Measurements from ENCODE around the gene KRT74. TPM values are rescaled to one million over a fixed set of nuclear protein-coding genes. Genes with fewer than 3 reads are reported as not detected.

KRT74 gene
- total and polyA plus RNA-seq, 2 of the 8 experiments (the other 6 are each of a cell fraction or from before 2014, with no cell fraction given): not detected

DNA sequence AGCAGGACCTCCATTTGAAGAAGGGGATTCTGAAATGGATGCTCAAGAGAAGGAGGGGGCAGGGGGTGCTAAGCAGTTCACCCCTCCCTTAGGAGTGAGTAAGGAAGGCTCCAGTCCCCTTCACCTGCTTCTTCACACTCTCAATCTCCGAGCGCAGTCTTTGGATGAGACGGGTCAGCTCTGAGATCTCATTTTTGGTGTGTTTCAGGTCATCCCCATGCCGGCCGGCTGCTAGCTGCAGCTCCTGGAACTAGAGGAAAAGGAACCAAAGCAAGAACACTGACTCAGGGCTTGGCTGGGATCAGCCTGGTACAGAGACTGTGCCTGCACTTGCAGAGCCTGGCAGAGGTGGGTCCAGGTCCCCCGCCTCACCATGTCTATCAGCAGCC is 37.4 kb upstream of the KRT74 start:
- Histone ChIP-seq H3K23me2 (ENCODE audit: low read depth, low read length) (no peaks in the 10 kb centered on the region), H3K23ac (ENCODE audit: insufficient read length) (no peak overlapping the region), H3K4me2 (ENCODE audit: insufficient read depth in 1 of 2, low read depth in 2 of 2, low read length in 2 of 2) (no peak overlapping the region), H2BK5ac (ENCODE audit: low read depth, low read length) (no peak overlapping the region), H4K91ac (replicated peaks; ENCODE audit: insufficient read length, low read length) (no peak overlapping the region), H3K56ac (replicated peaks; ENCODE audit: insufficient read length, low read depth, low read length) (no peak overlapping the region), H3K4me3 (ENCODE audit: extremely low read depth in 1 of 4, insufficient read depth in 2 of 4, low read depth in 3 of 4, low read length in 4 of 4) (no peak overlapping the region), H2BK15ac (ENCODE audit: low read length) (no peak overlapping the region), H2AK5ac (ENCODE audit: low read depth, low read length) (no peak overlapping the region), H4K20me1 (replicated peaks in 1 of 2; ENCODE audit: control insufficient read depth in 1 of 2, insufficient read depth in 2 of 2, low read length in 2 of 2) (no peaks in the 10 kb centered on the region), H3K27me3 (replicated peaks in 1 of 4; ENCODE audit: control insufficient read depth in 3 of 4, extremely low read depth in 1 of 4, insufficient read depth in 3 of 4, low read length in 3 of 4) (no peaks in the 10 kb centered on the region), H3K79me2 (ENCODE audit: control insufficient read depth in 1 of 2, insufficient read depth in 2 of 2, low read length in 2 of 2) (no peaks in the 10 kb centered on the region), H3K27ac (ENCODE audit: low read depth, low read length) (no peak overlapping the region), H2BK20ac (ENCODE audit: low read length) (no peak overlapping the region), H3K9ac (replicated peaks in 1 of 4; ENCODE audit: extremely low read depth in 1 of 4, low read depth in 3 of 4, low read length in 3 of 4) (no peak overlapping the region), H4K5ac (ENCODE audit: insufficient read length, low read depth, low read length) (no peak overlapping the region), H2AFZ (ENCODE audit: low read length) (0 out of 2 replicates have a peak overlapping the region, but pooled peaks have one; percentile 7), H3K36me3 (ENCODE audit: control insufficient read depth in 2 of 4, insufficient read depth in 4 of 4, low read length in 3 of 4) (no peaks in the 10 kb centered on the region), H2BK120ac (replicated peaks; ENCODE audit: low read depth, low read length) (no peak overlapping the region), H3K4ac (replicated peaks; ENCODE audit: insufficient read length, low read depth, low read length) (no peak overlapping the region), H2BK12ac (ENCODE audit: low read depth, low read length) (no peak overlapping the region), H3K9me3 (ENCODE audit: insufficient read depth in 2 of 2, low read depth in 1 of 2, low read length in 1 of 2) (no peaks in the 10 kb centered on the region), H3K14ac (ENCODE audit: insufficient read length) (no peak overlapping the region), H3K79me1 (ENCODE audit: low read depth, low read length) (no peaks in the 10 kb centered on the region), H4K8ac (ENCODE audit: extremely low read depth, insufficient read depth, low read length) (no peak overlapping the region), H3K4me1 (replicated peaks in 1 of 4; ENCODE audit: control insufficient read depth in 3 of 4, insufficient read depth in 4 of 4, low read length in 3 of 4) (peaks cover 0 to 3% (median 0%) of the 10 kb centered on the region in 4 experiments; a peak in 1 of 7 replicates), H3K18ac (ENCODE audit: extremely low read depth, low read length) (no peak overlapping the region)
- TF ChIP-seq TAF1 (IDR thresholded peaks at IDR 0.05; ENCODE audit: low read depth, low read length) (no peak), CEBPB (IDR thresholded peaks at IDR 0.05; ENCODE audit: low read depth, low read length) (no peak), FOSL1 (IDR thresholded peaks at IDR 0.05; ENCODE audit: insufficient read depth, low read depth, low read length) (no peak)
- POLR2A ChIA-PET (ENCODE audit: partially characterized antibody): no interaction called here
- FAIRE-seq (no peak), DNase-seq (ENCODE audit: low read depth in 1 of 2, low spot score in 2 of 2) (no peak)
- CTCF ChIA-PET (ENCODE audit: partially characterized antibody): interaction anchor here (0.6 to 3.6 kb wide), 24 partner anchors 9 to 369 kb away, joined by 3 to 13 read pairs (median 4); partner anchors contain the start of gene KRT72
- WGBS, 2 experiments (ENCODE audit: extremely low coverage in 1 of 2, insufficient coverage in 1 of 2, insufficient read length in 1 of 2, insufficient replicate concordance in 2 of 2, low coverage in 1 of 2, low lambda C conversion rate in 2 of 2, missing lambda C conversion rate in 1 of 2): 96% methylated on average over 6 of the region's 6 CpGs; no CpG with 5 or more reads in 1 of the 2 experiments
